DMS 273 (cell line): Measurements from ENCODE around the gene NFKB2.

Source experiments
- DNase-seq: peaks from one replicate; lab custom pipeline; 2025; ENCODE audit not compliant: unreplicated experiment; lab: John Stamatoyannopoulos, UW

NFKB2 gene

DNA sequence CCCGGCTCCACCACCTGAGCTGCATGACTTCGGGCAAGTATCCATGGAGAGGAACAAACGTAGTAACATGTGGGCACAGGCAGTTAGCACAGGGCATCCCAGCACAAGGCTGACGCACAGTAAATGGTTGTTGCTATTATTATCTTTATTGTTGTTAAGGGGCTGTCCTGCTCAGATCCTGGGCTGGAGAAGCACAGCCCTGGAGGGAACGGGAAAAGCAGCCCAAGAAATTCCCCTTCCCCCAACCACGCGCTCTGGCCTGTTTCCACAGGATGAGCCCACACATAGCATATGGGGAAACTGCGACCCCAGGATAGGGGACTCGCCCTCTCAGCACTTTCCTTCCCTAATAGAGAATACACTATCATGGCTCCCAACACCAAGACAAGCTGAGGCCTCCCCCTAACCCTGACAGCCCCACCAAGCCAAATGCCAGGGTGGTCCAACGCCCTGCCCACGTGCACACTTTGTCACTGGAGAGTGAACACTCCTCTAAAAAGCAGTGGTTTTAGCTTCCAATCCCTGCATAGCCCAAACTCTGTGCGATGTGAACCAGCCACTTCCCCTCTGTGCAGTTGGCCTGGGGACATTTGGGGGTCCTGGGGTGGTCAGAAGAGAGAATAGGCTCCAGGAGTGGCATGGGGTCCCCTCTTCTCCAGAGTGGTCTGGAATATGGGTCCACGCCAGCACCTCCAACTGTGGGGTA, 12.1 kb downstream of the NFKB2 start:
- DNase-seq, result no peak

GRCh38 chr10:102408131-102408727, 12.7 kb downstream of the NFKB2 start:
- DNase-seq, result no peak

DNA sequence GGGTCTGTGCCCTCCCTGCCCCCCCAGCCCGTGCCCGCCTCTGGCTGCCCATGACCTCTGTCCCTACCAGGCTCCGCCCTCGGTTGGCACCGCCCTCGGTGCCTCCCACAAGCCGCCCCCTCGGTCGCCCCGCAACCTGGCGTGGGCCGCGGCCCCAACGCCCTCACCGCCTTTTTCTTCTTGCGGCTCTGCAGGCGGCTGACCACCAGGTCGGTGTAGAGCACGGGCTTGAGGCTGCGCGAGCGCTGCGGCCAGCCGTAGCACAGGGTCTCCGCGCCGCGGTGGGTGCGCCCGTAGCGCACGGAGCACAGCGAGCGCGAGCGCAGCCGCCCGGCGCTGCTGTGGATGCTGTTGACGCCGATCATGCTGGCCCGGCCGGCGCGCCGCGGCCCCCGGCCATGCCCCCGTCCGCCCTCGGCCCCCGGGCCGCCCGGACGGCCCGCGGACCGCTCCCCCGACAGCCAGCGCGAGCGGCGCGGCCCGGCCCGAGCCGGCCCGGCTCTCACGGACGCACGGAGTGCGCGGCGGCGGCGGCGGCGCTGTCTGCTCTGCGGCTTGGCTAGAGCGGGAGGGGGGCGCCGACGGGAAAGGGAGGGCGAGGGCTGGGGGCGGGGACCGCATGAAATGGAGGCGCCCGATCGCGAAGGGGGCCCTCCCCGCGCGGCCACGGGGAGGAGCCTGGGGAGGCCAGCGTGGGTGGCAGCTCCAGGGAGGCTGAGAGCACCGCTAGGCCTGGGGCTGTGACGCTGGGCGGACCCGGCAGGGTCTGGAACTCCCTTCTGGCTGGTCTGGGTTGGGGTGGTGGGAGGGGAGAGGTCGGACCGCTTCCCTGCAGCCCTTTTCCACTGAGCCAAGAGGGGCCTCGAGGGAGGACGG, 13.5 kb downstream of the NFKB2 start:
- DNase-seq, result peak; percentile 58

DNA sequence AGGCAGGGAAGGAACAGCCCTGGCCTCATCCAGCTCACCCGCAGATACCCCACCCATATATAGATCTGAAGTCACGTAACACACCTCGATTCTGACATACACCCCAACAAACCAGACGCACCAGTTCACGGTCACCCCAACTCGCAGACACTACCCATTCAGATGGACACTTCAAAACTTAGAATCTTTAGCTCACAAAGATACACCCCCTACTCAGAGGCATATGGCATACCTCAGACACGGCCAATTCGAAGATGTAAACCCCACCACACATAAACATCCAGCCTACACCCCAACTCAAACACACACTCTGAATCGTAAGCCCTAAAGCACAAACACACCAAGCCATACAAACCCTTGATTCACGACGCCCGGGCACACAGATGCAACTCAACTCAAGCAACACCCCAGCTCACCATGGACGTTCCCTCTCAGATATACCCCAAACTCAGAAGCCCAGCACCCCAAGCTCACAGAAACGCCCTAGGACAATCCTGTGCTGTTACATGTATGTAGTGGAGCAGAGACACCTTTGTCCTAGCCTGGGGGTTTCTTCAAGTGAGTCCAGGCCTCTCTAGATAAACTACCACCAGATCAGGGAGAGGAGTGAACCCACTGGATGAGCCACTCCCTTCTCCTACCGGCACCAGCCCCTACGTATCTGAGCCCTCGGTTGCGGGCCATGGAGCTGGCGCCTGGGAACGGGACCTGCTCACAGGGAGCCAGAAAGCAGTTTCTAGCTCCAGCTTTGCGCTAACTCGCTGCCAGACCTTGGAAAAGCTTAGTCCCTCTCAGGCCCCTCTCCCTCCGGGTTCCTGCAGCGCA, 14.3 kb downstream of the NFKB2 start:
- DNase-seq, result no peak

DNA sequence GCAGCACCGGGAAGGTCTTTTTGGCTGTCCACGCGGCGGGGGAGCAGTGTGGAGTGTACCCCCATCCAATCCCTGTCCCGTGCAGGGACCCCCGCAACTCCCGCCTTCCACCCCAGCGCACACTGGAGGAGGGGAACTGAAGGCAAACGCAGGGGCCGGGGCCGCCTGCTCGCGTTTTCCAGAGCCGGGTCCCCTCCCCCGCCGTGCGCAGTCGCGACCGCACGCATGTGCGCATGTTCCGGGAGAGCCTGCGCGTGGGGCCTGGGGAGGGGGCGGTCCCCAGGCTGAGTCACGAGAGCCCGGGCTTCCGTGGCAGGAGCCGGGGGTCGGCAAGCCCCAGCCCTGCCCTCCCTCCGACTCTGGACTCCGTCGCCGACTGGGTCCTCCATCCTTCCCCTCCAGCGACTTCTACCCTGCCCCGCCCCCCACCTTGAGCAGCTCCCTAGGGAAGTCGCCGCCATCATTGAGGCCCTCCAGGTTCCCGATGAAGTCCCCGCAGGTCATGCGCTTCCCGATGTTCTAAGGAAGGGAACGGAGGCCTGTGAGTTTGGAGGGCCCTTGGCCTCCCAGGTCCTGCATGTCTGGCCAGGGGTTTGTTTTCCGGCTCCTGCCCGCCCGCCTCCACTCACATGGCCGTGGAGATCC, 15.0 kb downstream of the NFKB2 start:
- DNase-seq, result no peak

DNA sequence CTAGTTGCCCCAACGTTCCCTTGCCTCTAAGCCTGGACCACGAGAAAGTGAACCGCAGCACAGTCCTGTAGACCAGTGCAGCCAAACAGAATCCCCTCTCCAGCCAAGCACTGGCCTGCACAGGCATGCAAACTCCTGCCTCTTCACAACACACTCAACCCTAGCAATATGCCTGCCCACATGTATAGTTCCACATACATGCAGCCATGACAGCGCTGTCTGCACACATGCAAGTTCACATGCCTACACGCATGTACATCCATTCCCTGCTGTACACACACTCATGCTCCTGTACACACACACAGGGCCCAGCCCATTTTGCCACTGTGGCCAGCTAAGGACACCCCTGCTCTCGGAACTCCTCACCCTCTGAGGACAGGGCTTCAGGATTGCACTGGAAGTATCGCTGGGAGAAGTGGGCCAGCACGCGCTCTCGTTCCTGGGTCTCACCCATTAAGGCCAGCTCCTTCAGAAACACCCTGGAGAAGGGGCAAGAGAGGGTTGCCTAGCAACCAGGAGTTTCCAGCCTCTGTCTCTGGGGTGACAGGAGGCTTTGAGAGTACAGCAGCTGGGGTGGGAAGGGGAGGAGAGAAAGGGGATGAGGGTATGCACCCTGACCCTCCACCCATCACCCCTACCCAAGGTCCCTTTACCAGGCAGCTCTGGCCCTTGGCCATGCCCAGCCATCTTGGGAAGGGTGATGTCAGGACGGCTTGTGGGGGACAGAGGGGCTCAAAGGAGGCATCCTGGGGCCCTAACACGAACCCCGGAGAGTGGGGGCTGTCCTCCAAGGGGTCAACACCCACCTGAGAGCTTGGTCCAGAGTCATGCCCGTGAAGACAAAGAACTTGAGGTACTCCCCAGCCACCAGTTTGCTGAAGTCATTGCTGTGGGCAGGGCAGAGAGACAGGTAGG, 16.1 kb downstream of the NFKB2 start:
- peak; percentile 31 for DNase-seq

DNA sequence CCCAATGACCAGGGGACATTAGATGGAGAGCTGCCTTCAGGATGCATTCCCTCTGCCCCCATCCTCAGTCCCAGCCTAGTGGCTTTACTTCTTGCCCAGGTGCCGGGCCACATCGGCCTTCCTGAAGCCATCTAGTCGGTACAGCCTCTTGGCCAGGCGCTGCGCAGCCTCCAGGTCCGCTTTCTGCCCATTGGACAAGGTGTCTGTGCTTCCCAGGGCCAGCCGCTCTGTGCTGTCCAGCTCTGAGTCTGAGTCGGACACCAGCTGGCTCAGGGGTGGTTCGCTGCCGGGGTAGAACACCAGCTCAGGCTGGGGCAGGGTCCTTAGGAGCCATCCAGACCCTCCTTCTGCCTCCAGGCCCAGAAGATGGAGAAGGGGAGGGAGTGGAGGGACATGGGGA, 16.8 kb downstream of the NFKB2 start:
- no peak for DNase-seq

GRCh38 chr10:102413053-102413705, 17.7 kb downstream of the NFKB2 start:
- DNase-seq, result peak; percentile 79

GRCh38 chr10:102413806-102414561, 18.5 kb downstream of the NFKB2 start:
- DNase-seq, result no peak

DNA sequence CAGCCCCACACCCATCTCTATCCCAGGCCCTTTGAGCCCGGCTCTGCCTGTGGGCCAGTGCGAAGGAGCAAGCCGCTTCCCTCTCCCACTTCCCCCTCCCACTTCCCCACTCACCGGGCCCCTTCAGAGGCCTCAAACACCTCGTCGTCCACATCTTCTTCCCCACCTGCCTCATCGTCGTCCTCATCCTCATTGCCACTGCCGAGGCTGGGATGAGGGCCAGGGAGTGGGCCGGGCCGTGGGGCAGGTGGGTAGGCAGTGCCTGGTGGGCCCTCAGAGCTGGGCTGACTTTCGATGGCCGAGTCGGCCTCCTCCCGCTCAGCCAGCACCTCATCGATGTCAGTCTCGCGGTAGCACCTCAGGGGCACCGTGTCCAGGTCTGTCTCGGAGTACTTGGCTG, 19.2 kb downstream of the NFKB2 start:
- no peak for DNase-seq

GRCh38 chr10:102416283-102416682, 20.8 kb downstream of the NFKB2 start:
- no peak for DNase-seq

DNA sequence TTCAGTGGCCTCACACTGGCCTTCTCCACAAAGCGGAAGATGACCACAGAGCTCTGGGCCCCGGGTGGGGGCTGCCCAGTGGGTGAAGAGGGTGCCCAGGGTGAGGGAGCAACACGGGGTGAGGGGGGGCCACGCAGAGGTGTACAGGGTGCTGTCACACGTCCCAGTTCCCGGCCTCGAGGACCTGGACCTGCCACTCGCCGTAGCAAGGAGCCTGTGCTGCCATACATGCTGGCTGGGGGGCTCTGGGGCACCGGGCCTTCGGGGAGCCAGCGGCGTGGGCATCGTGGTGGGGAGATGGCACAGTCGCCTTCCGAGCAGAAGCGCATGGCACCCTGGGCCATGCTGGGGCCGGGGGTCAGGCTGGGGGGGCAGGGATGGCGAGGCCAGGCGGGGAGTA, 21.2 kb downstream of the NFKB2 start:
- DNase-seq, result no peak

- peak; percentile 66 for DNase-seq
These were observed 23.2 kb downstream of the NFKB2 start, which contains the start of gene PSD for GRCh38 chr10:102418622-102419268. Gene PSD, minus strand, starts transcription at chr10:102418785. Its CDS starts 1,747 bp downstream, at chr10:102417038.

GRCh38 chr10:102419269-102420180, 24.0 kb downstream of the NFKB2 start:
- DNase-seq, result peak; percentile 84

DNA sequence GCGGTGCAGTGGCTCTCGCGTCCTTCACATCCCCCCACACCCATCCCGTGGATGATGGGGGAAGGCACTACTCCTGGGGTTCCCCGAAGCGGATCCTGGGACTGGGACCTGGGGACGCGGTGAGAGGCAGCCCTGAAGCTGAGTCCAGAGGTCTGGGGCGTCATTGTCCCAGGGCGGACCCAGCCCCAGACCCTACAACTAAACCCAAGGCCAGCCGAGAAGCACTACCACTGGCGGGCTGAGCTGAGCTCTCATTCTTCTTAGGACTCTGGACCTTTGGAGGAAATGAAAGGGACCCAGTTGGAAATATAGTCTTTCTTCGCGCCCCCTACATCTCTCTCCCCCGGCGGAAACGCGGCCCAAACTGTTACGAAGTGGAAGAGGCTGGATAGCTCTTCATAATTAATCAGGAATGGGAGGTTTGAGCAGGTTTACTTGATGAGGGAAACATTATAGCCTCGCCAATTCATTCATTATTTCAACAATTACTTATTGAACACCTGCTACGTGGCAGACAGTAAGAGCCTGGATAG, 24.7 kb downstream of the NFKB2 start:
- peak; percentile 51 for DNase-seq

- DNase-seq, result peak; percentile 97
These were observed 25.4 kb downstream of the NFKB2 start, which contains the start of gene FBXL15 for GRCh38 chr10:102420714-102421506. Gene FBXL15, plus strand, starts transcription at chr10:102420836. Its CDS starts 294 bp downstream, at chr10:102421130.
